ENCODE data around the gene FAT4. TPM values are rescaled to one million over a fixed set of nuclear protein-coding genes. Genes with fewer than 3 reads are reported as not detected.
A peak's percentile ranks its signal among the peaks of the same experiment; 100 is the strongest.

The FAT4 gene
- total RNA-seq, 2 donors from 2014 or later = 0.22 to 2.1 TPM

GRCh38 chr4:125359960-125360634 lies 45.3 kb downstream of the FAT4 start:
- Mint-ChIP-seq H3K27me3 (ENCODE audit: insufficient read depth) (no peaks in the 10 kb centered on the region), H3K4me3 (no peak overlapping the region), H3K36me3 (ENCODE audit: low read depth) (no peaks in the 10 kb centered on the region), H3K4me1 (peaks cover 21% of the 10 kb centered on the region), H3K27ac (peak overlapping the region; percentile 2), H3K9me3 (no peaks in the 10 kb centered on the region)
- peak overlapping the region; percentile 29 for H3K27ac ChIP-seq (ENCODE audit: low read depth, low read length)
- no peak for DNase-seq
- WGBS, 2 experiments (ENCODE audit: insufficient coverage in 1 of 2, insufficient read length in 1 of 2) = 82 to 88% methylated on average over 7 to 8 of the region's 8 CpGs
- no peak overlapping the region for H3K9ac ChIP-seq (ENCODE audit: extremely low read depth, low read length, poor library complexity, severe bottlenecking)
- H3K9me3 ChIP-seq (ENCODE audit: control insufficient read depth, low read length) = no peaks in the 10 kb centered on the region
- H3K4me3 ChIP-seq (ENCODE audit: low read length) = no peak overlapping the region
- H3K27me3 ChIP-seq (ENCODE audit: control insufficient read depth, insufficient read depth, low read length, poor library complexity, severe bottlenecking) = no peaks in the 10 kb centered on the region
- no peaks in the 10 kb centered on the region for H3K36me3 ChIP-seq (ENCODE audit: control insufficient read depth, insufficient read depth, low read length)
- TF ChIP-seq, protein P1, sequence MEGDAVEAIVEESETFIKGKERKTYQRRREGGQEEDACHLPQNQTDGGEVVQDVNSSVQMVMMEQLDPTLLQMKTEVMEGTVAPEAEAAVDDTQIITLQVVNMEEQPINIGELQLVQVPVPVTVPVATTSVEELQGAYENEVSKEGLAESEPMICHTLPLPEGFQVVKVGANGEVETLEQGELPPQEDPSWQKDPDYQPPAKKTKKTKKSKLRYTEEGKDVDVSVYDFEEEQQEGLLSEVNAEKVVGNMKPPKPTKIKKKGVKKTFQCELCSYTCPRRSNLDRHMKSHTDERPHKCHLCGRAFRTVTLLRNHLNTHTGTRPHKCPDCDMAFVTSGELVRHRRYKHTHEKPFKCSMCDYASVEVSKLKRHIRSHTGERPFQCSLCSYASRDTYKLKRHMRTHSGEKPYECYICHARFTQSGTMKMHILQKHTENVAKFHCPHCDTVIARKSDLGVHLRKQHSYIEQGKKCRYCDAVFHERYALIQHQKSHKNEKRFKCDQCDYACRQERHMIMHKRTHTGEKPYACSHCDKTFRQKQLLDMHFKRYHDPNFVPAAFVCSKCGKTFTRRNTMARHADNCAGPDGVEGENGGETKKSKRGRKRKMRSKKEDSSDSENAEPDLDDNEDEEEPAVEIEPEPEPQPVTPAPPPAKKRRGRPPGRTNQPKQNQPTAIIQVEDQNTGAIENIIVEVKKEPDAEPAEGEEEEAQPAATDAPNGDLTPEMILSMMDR (conservative IDR thresholded peaks at IDR 0.05) = no peak
- H3K4me1 ChIP-seq (ENCODE audit: control insufficient read depth, insufficient read depth, low read length) = peaks cover 4% of the 10 kb centered on the region

DNA sequence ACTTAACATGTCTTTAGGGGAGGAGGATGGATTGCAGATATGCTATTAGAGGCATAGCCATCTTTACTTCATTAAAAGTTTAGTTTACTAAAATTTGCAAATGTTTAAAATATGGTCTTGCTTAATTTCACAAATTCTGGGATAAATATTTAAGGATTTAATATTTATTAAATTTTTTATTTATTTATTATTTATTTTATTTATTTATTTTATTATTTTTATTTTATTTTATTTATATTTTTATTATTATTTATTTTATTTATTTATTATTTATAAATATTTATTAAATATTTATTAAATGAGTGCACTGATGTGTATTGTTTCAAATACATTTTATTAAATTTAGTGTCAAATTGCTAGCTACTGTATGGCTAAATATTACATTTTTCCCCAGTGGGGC lies 46.0 kb downstream of the FAT4 start:
- Histone ChIP-seq H3K36me3 (ENCODE audit: control insufficient read depth, insufficient read depth, low read length) (no peaks in the 10 kb centered on the region), H3K4me1 (ENCODE audit: control insufficient read depth, insufficient read depth, low read length) (peaks cover 4% of the 10 kb centered on the region), H3K9ac (ENCODE audit: extremely low read depth, low read length, poor library complexity, severe bottlenecking) (no peak overlapping the region), H3K9me3 (ENCODE audit: control insufficient read depth, low read length) (no peaks in the 10 kb centered on the region), H3K27ac (ENCODE audit: low read depth, low read length) (no peak overlapping the region), H3K4me3 (ENCODE audit: low read length) (no peak overlapping the region), H3K27me3 (ENCODE audit: control insufficient read depth, insufficient read depth, low read length, poor library complexity, severe bottlenecking) (no peaks in the 10 kb centered on the region)
- H3K27me3 Mint-ChIP-seq (ENCODE audit: insufficient read depth) = no peaks in the 10 kb centered on the region
- no peak for DNase-seq
- H3K36me3 Mint-ChIP-seq (ENCODE audit: low read depth) = no peaks in the 10 kb centered on the region
- H3K4me3 Mint-ChIP-seq = no peak overlapping the region
- no peaks in the 10 kb centered on the region for H3K9me3 Mint-ChIP-seq
- H3K4me1 Mint-ChIP-seq = peaks cover 21% of the 10 kb centered on the region
- TF ChIP-seq, protein P1 (conservative IDR thresholded peaks at IDR 0.05) = no peak
- H3K27ac Mint-ChIP-seq = no peak overlapping the region
